Right lobe of liver (tissue), 4 donors: ENCODE measurements around the gene BABAM1.

Experiments used
- POLR2A ChIP-seq: fragments of 450-650 bp; IDR thresholded peaks from one replicate; pipeline ENCODE4 v1.6.1; 2017; ENCODE audit warnings: antibody characterized with exemption, mild to moderate bottlenecking
- TF ChIP-seq, protein P1 (sequence below), 4 donors: fragments of 200-600 bp in 3 of 4; fragments of 450-650 bp in 1 of 4; IDR thresholded peaks; one replicate each; pipeline versions ENCODE4 v1.5.1 to v1.8.0; 2016 to 2022; ENCODE audit warnings: antibody characterized with exemption in 4 of 4, mild to moderate bottlenecking in 2 of 4
- donor health status: DM: no; HTN: no; CAD: no.
- donor health status: DM: no; HTN: no; CAD: no.
- donor health status: DM: no; HTN: yes; CAD: no.

GRCh38 chr19:17220207-17220758 lies 47.0 kb upstream of the BABAM1 start:
- TF ChIP-seq, protein P1, sequence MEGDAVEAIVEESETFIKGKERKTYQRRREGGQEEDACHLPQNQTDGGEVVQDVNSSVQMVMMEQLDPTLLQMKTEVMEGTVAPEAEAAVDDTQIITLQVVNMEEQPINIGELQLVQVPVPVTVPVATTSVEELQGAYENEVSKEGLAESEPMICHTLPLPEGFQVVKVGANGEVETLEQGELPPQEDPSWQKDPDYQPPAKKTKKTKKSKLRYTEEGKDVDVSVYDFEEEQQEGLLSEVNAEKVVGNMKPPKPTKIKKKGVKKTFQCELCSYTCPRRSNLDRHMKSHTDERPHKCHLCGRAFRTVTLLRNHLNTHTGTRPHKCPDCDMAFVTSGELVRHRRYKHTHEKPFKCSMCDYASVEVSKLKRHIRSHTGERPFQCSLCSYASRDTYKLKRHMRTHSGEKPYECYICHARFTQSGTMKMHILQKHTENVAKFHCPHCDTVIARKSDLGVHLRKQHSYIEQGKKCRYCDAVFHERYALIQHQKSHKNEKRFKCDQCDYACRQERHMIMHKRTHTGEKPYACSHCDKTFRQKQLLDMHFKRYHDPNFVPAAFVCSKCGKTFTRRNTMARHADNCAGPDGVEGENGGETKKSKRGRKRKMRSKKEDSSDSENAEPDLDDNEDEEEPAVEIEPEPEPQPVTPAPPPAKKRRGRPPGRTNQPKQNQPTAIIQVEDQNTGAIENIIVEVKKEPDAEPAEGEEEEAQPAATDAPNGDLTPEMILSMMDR (IDR thresholded peaks at IDR 0.05), result no peak
- TF ChIP-seq POLR2A, result no peak
